Body of pancreas (tissue), 4 donors: ENCODE results near the gene SEM1. TPM values are rescaled to one million over a fixed set of nuclear protein-coding genes. Genes with fewer than 3 reads are reported as not detected.

Source experiments
- ATAC-seq: fragments of 150-250 bp; one replicate; pipeline ENCODE4 v1.9.1; 2016
- DNase-seq, 4 donors: peaks; one replicate each; pipeline ENCODE4 v3.0.0-alpha.2; 2019
- H3K27ac ChIP-seq, 4 donors: fragments of 200-600 bp; sonication (generic); 1 replicate in 3 of 4; 2 replicates in 1 of 4; pipeline versions ENCODE4 v1.5.1 to v1.6.1; 2016 to 2019; ENCODE audit warnings: mild to moderate bottlenecking in 1 of 4, mixed read lengths in 1 of 4, moderate library complexity in 1 of 4
- H3K27me3 ChIP-seq, 2 donors: fragments of 200-600 bp; sonication (generic); one replicate each; pipeline ENCODE4 v1.6.0; 2016; ENCODE audit warnings: mild to moderate bottlenecking in 1 of 2
- H3K36me3 ChIP-seq, 2 donors: fragments of 200-600 bp; sonication (generic); replicated peaks in 1 of 2; 2 replicates each; pipeline ENCODE4 v1.5.1; 2016; ENCODE audit warnings: low read depth in 2 of 2; ENCODE audit not compliant: insufficient read depth in 1 of 2
- H3K4me1 ChIP-seq: fragments of 200-600 bp; sonication (generic); one replicate; pipeline ENCODE4 v1.6.0; 2016
- H3K4me3 ChIP-seq, 2 donors: fragments of 200-600 bp; sonication (generic); 1 replicate in 1 of 2; 2 replicates in 1 of 2; pipeline ENCODE4 v1.5.1; 2016 to 2019
- H3K9me3 ChIP-seq, 3 donors: fragments of 200-600 bp; sonication (generic); 1 replicate in 2 of 3; 2 replicates in 1 of 3; pipeline ENCODE4 v1.5.1; 2016
- CTCF ChIP-seq, 7 experiments: fragments of 450-650 bp in 4 of 7; fragments of 200-600 bp in 3 of 7; sonication (generic) in 3 of 7; IDR thresholded peaks; one replicate each; pipeline ENCODE4 v1.5.1; 2016 to 2019; ENCODE audit warnings: antibody characterized with exemption in 7 of 7
- POLR2A ChIP-seq, 3 donors: fragments of 450-650 bp; IDR thresholded peaks; one replicate each; pipeline ENCODE4 v1.6.1; 2016; ENCODE audit warnings: antibody characterized with exemption in 3 of 3, mild to moderate bottlenecking in 2 of 3
- WGBS, 2 donors: methylation state at CpG; one replicate each; pipeline ENCODE4 v1.1.5; 2017; 5-methylcytosine and 5-hydroxymethylcytosine counted together
- intact Hi-C: fragments of 100-400 bp; cut with DNase I; formaldehyde crosslinking; loops from one replicate; pipeline ENCODE4 v1.15.1; 2023
- total RNA-seq, 2 donors: library from RNA; depleted of rRNA; stranded (reverse); fragments of >200 nt; gene quantifications; one replicate each; pipeline ENCODE4 v1.1.0, GENCODE V29; 2016

The SEM1 gene
- total RNA-seq, 2 donors from 2014 or later = 6.6 to 19.7 TPM

DNA sequence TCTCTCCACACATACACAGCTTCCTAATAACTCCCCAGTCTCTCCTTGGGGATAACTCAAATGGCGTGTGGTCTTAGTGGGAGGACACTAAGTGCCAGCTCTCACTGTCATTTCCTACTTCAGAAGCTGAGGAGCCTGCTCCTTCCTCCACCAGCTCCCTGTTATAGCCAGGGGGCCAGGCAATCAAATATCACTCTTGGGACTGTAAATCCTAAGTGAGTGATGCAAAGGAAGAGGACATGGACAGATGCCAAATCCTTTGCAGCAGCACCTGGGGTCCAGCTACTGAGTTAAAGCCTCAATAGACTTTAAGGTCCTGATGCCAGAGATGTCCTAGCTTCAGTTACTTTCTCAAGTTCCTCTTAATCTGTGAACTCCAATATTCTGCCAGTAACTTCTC lies 34.1 kb downstream of the SEM1 start:
- no peak for TF ChIP-seq CTCF (IDR thresholded peaks at IDR 0.05)
- 82 to 95% methylated on average over 1 of the region's 1 CpG for WGBS, 2 donors
- no peaks in the 10 kb centered on the region for H3K36me3 ChIP-seq
- H3K9me3 ChIP-seq = no peaks in the 10 kb centered on the region
- H3K27ac ChIP-seq = no peak overlapping the region
- intact Hi-C loops = no loop called here
- H3K4me3 ChIP-seq = no peak overlapping the region
- no peaks in the 10 kb centered on the region for H3K4me1 ChIP-seq
- no peak for DNase-seq
- ATAC-seq = no peak
- H3K27me3 ChIP-seq = no peaks in the 10 kb centered on the region

GRCh38 chr7:96674565-96674964 lies 35.1 kb downstream of the SEM1 start:
- WGBS, 2 donors = 84 to 93% methylated on average over 4 of the region's 4 CpGs
- TF ChIP-seq POLR2A (IDR thresholded peaks at IDR 0.05) = no peak
- TF ChIP-seq CTCF (IDR thresholded peaks at IDR 0.05) = no peak
- ATAC-seq (no peak), DNase-seq (no peak)
- Histone ChIP-seq H3K27ac (no peak overlapping the region), H3K27me3 (no peaks in the 10 kb centered on the region), H3K9me3 (no peaks in the 10 kb centered on the region), H3K36me3 (no peaks in the 10 kb centered on the region), H3K4me3 (no peak overlapping the region), H3K4me1 (no peaks in the 10 kb centered on the region)
- intact Hi-C loops = no loop called here

DNA sequence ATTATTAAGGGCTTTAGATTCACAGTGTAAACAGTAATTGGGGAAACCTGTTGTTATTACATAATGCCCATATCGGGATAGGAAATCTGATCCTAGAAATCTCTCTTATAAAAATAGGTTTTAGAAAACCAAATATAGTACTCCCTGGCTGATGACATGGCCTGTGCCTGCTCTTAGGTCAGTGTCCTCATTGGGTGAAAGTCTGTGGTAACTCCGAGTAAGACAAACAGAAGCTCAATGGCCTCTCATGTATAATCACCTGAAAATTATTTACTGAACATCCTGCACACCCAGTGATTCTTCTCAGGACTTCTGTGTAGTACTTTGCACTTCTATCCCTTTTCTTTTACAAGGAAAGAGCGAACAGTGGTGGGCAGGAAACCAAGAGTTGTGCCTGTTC lies 37.8 kb downstream of the SEM1 start:
- H3K27me3 ChIP-seq = no peaks in the 10 kb centered on the region
- no peak for DNase-seq
- H3K36me3 ChIP-seq = no peaks in the 10 kb centered on the region
- intact Hi-C loops = no loop called here
- no peak for ATAC-seq
- H3K4me1 ChIP-seq = no peaks in the 10 kb centered on the region
- 94% methylated on average over 3 of the region's 3 CpGs for WGBS, 2 donors
- no peaks in the 10 kb centered on the region for H3K9me3 ChIP-seq
- no peak overlapping the region for H3K27ac ChIP-seq
- TF ChIP-seq POLR2A (IDR thresholded peaks at IDR 0.05) = no peak
- TF ChIP-seq CTCF (IDR thresholded peaks at IDR 0.05) = no peak
- no peak overlapping the region for H3K4me3 ChIP-seq

- Histone ChIP-seq H3K36me3 (no peaks in the 10 kb centered on the region), H3K27me3 (no peaks in the 10 kb centered on the region), H3K9me3 (no peaks in the 10 kb centered on the region), H3K4me3 (no peak overlapping the region), H3K27ac (no peak overlapping the region), H3K4me1 (no peaks in the 10 kb centered on the region)
- 88 to 90% methylated on average over 3 of the region's 3 CpGs for WGBS, 2 donors
- ATAC-seq (no peak), DNase-seq (no peak)
- intact Hi-C loops = no loop called here
- TF ChIP-seq POLR2A (IDR thresholded peaks at IDR 0.05) = no peak
- TF ChIP-seq CTCF (IDR thresholded peaks at IDR 0.05) = no peak
These were observed 39.0 kb downstream of the SEM1 start for GRCh38 chr7:96670338-96671289.

DNA sequence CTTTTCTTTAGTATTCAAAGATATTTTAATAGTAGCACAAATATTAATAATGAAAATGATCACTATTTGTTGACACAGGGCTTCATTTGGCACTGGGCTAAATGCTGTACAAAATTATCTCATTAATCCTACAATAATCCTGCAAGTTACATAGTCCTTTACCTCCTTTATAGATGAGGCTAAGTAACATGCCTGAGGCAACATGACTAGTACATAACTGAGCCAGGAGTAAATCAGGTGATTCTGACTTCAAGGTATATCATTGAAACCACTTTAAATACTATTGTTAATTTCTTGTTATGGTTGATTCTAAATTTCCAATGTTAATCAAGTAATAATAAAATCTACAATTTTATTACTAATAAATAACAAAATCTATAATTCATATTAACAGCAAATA lies 39.8 kb downstream of the SEM1 start:
- ATAC-seq (no peak), DNase-seq (no peak)
- intact Hi-C loops = no loop called here
- Histone ChIP-seq H3K4me3 (no peak overlapping the region), H3K4me1 (no peaks in the 10 kb centered on the region), H3K27ac (no peak overlapping the region), H3K27me3 (no peaks in the 10 kb centered on the region), H3K36me3 (no peaks in the 10 kb centered on the region), H3K9me3 (no peaks in the 10 kb centered on the region)
- TF ChIP-seq POLR2A (IDR thresholded peaks at IDR 0.05) = no peak
- TF ChIP-seq CTCF (IDR thresholded peaks at IDR 0.05) = no peak
